ENCODE measurements around the gene ZNF559. TPM values are rescaled to one million over a fixed set of nuclear protein-coding genes. Genes with fewer than 3 reads are reported as not detected.

The ZNF559 gene
- total and polyA plus RNA-seq, 2 experiments from 2014 or later: 18.9 to 19.3 TPM

- Mint-ChIP-seq H3K4me3 (no peak overlapping the region), H3K36me3 (ENCODE audit: low read depth) (peaks cover 86% of the 10 kb centered on the region), H3K27me3 (ENCODE audit: insufficient read depth, low read depth, poor library complexity) (peaks cover 1% of the 10 kb centered on the region), H3K9me3 (peaks cover 92% of the 10 kb centered on the region), H3K4me1 (no peaks in the 10 kb centered on the region), H3K27ac (no peak overlapping the region)
- DNase-seq (ENCODE audit: low spot score) (peak; percentile 2), ATAC-seq (no peak)
- no peak overlapping the region for H2AFZ ChIP-seq
- peaks cover 75% of the 10 kb centered on the region for H3K36me3 ChIP-seq (ENCODE audit: insufficient read depth)
- H3K27ac ChIP-seq (ENCODE audit: low read depth): no peak overlapping the region
- H3K4me3 ChIP-seq: no peak overlapping the region
- no peaks in the 10 kb centered on the region for H3K79me2 ChIP-seq (replicated peaks; ENCODE audit: insufficient read depth)
- no peaks in the 10 kb centered on the region for H3F3A ChIP-seq (replicated peaks; ENCODE audit: low read depth)
- no peaks in the 10 kb centered on the region for H3K9me2 ChIP-seq (ENCODE audit: insufficient read depth)
- TF ChIP-seq ZNF331 (CRISPR knock-in tag; IDR thresholded peaks at IDR 0.05; ENCODE audit: low read depth) (no peak), ZNF462 (CRISPR knock-in tag; IDR thresholded peaks at IDR 0.05) (no peak), ETS1 (IDR thresholded peaks at IDR 0.05) (no peak), POLR2AphosphoS5 (IDR thresholded peaks at IDR 0.05; ENCODE audit: low read depth) (no peak), REST (IDR thresholded peaks at IDR 0.05; ENCODE audit: unreplicated experiment) (no peak), EZH2 (IDR thresholded peaks at IDR 0.05; ENCODE audit: low read depth, unreplicated experiment) (no peak), CTCF (conservative IDR thresholded peaks at IDR 0.05; ENCODE audit: low read depth in 2 of 2) (no peak), JUNB (IDR thresholded peaks at IDR 0.05; ENCODE audit: unreplicated experiment) (no peak), NANOG (IDR thresholded peaks at IDR 0.05; ENCODE audit: borderline replicate concordance) (no peak), STAT1 (IDR thresholded peaks at IDR 0.05; ENCODE audit: unreplicated experiment) (no peak), CREB1 (CRISPR knock-in tag; IDR thresholded peaks at IDR 0.05; ENCODE audit: low read depth) (no peak), EZH2phosphoT487 (IDR thresholded peaks at IDR 0.05; ENCODE audit: unreplicated experiment) (no peak), ZNF114 (CRISPR knock-in tag; IDR thresholded peaks at IDR 0.05) (no peak)
- no peaks in the 10 kb centered on the region for H3K27me3 ChIP-seq (ENCODE audit: insufficient read depth)
- no peak overlapping the region for H3K4me2 ChIP-seq
- H4K20me1 ChIP-seq (replicated peaks; ENCODE audit: insufficient read depth): no peaks in the 10 kb centered on the region
- H3K4me1 ChIP-seq (ENCODE audit: insufficient read depth): no peaks in the 10 kb centered on the region
Measured at GRCh38 chr19:9381361-9381785, 57.4 kb downstream of the ZNF559 start.
